Measurements from ENCODE around the gene MRPS31.

Gene MRPS31

DNA sequence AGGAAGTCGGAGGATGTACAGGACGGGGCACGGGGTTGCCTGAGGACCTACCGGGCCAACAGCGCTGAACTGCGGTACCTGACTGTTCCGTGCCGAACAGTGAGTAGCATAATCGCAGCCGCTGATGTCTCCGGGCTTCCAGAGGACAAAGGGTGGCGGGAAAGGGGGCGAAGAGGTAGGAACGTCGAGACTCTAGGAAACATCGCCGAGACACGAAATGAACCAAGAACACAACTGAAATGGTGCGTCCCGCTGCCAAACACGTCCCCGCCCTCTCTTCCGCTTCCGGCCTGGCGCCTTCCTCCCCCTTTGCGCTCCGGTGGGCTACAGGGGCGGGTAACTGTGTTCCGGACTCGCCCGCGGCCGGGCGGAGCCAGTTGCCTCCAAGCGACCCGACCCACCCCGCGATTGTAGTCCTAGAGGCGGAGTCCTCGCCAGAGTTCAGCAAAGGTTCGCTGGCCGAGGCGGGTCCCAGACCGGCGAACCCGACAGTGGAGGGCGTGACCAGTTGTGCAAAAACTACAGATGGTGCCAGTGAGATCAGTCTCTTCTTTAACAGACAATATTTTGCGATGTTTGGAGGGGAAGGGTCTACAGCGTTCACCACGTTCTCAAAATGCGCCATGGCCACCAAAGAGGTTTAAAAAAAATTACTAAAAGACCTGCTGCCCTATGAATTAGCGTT, at the start of gene MRPS31:
MRPS31 (minus strand) TSS at position 257 of the 685 bp plus-strand sequence; CDS start at position 203, 54 bp downstream.
- DNase-seq (ENCODE audit: low read depth in 2 of 2): peak; percentile 89 to 92

DNA sequence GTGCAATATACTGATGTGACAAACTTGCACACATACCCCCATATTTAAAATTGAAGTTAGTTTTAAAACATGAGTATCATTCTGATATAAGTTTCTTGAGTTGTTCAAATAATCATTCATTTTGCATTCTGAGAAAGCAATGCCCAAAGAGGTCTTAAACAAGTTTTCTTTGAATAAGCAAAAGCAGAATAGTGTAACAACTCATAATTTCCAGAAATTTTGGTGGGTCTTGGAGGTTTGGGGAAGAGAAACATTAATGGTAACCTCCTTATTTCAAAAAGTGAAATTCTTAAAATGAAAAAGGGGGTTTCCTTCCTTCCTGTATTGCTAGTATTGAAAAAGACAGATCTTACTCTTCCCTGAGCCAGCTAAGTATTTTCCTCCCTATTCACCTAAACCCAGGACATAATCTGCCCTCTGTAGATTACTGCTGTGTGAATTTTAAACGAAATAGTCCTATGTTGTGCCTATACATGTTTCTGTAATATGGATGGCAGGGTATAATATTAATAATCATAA, 48.9 kb upstream of the MRPS31 start:
- no peak for DNase-seq (ENCODE audit: low read depth in 2 of 2)

DNA sequence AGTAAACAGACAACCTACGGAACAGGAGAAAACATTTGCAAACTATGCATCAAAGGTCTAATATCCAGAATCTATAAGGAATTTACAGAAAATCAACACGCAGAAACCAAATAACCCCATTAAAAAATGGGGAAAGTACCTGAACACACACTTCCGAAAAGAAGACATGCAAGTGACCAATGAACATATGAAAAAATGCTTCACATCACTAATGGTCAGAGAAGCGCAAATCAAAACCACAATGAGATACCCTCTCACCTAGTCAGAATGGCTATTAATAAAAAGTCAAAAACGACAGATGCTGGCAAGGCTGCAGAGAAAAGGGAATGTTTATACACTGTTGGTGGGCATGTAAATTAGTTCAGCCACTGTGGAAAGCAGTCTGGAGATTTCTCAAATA, 47.9 kb upstream of the MRPS31 start:
- DNase-seq (ENCODE audit: low read depth in 2 of 2): no peak

DNA sequence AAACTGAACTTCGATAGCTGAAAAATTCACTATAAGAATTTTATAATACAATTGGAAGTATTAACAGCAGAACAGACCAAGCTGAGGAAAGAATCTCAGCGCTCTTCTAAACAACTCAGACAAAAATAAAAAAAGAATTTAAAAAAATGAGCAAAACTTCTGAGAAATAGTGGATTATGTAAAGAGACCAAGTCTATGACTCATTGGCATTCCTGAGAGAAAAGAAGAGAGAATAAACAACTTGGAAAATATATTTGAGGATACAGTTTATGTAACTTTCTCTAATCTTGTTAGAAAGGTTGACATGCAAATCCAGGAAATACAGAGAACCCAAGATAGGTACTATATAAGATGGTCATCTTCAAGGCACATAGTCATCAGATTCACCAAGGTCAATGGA, 43.8 kb upstream of the MRPS31 start:
- DNase-seq (ENCODE audit: low read depth in 2 of 2): no peak

DNA sequence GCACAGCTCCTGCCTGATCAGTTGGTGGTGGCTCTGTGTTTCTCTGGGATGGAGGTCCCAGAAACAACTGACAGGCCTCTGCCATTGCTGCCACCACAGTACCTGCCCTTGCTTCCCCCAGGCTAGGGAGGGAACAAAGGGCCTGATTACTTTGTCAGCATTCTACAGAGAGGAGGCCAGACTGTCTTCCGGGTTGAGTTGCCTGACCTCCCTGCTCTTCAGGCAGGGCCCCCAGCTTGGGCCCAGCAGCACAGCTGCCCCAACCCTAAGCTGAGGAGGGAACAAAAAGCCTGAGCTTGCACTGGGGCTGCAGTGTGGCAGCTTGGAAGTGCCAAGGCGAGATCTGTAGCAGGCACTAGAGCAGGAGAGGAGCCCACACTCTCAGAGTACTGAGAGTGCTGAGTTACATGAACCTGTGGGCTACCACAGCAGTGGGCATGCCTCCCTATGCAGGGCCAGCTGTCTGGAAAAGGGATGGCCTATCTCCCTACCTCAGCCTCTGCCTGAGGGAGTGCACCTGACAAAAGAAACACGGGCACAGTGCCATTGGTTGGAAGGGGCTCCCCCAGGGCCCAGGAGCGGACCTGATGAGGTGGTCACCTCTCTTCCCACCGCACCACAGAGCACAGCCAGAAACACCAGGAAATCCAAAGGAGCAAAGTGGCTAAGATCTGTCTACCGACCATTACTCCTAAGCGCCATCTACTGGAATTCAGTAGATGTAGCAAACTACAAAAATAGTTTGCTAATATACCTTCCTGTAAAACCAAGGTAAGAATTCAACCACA, 42.9 kb upstream of the MRPS31 start:
- no peak for DNase-seq (ENCODE audit: low read depth in 2 of 2)

DNA sequence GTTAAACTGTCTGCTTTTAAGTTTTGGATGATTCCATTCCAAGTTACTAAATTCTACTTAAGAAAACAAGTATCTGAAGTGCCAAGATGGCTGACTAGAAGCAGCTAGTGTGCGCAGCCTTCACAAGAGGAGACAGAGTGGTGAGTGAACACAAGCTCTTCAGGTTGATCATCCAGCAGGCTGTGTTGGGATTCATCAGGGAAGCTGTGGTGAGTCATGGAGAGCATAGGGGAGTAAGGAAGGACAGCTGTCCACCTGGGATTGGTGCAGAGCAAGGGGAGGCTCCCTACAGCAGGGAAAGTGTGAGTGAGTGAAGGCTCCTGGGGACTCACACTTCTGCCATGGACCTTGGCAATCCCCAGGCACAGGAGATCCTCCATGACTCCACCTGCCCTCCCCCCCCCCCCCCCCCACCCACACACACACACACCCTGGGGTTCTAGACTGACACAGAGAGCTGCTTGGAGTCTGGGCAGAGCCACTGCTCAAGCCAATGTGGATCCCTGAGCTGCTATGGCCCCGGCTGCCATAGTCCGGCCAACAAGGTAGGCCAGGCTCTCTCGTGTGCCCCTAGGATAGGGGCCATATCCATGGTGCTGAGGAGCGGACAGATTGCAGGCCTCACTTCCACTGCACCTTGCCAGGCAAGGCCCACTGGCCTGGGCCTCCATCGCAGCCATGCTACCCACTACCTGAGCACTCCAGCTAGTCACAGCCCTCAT, 41.9 kb upstream of the MRPS31 start:
- DNase-seq (ENCODE audit: low read depth in 2 of 2): no peak

DNA sequence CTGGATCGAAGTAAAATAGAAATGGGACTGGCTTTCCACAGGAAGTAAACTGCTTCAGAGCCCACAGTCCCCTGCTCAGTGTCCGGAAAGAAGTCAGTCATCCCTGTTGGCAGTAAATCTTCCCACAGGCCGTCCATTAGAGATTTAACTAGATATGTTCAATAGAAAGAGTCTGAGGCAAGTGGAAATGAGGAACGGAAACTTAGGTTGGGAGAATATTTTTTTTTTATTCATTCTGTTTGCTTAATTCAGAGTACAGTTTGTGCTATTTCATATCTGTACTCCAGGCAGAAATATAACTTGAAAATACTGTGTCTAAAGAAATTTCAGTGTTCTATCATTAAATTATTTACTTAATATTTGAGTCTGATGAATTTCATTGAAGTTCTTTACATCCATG, 41.1 kb upstream of the MRPS31 start:
- no peak for DNase-seq (ENCODE audit: low read depth in 2 of 2)

DNA sequence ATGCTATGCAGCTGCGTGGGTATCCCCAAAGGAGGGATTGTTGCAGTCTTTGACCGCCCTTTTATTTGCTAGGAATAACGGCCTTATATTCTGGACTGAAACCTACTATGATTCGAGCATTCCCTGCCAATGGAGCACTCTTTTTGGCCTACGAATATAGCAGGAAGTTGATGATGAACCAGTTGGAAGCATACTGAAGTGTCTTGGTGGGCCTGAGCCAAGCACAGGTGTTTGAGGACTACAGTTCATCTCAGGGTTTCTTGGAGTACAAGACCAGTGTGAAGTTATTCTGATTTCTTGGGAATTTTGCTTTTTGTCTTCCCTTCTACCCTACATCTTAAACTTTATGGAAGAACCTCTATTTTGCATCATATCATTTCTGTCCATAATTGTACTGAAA, 38.5 kb upstream of the MRPS31 start:
- no peak for DNase-seq (ENCODE audit: low read depth in 2 of 2)

DNA sequence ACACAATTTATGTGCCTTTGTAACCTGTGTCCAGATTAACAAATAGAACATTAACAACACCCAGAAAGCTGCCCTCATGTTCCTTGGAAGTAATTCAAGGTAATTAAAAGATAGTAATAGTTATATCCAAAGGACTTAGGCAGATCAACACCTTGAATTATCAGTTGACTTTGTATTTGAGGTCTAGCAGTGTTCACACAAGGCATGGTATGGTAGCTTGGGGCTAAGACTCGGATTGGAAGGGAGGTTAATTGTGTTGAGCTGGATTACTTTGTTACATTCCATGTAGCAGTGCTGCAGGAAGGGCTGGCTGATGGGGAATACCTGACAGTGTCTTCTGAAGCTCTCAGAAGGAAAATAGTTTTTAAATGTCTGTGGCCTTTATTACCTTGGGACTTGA, 35.3 kb upstream of the MRPS31 start:
- no peak for DNase-seq (ENCODE audit: low read depth in 2 of 2)

DNA sequence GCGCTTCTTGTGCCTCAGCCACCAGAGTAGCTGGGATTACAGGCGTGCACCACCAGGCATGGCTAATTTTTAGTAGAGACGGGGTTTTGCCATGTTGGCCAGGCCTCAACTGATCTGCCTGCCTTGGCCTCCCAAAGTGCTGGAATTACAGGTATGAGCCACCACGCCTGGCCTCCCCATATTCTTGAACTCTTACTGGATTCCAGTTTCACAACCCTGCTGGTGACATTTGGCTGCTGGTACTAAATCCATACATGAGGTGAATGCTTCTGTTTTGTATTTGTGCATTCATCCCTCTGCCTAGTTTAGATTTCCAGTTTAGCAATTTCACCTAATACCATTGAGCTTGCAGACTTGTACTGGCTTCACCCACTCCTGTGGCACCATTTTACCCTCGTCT, 32.3 kb upstream of the MRPS31 start:
- no peak for DNase-seq (ENCODE audit: low read depth in 2 of 2)

DNA sequence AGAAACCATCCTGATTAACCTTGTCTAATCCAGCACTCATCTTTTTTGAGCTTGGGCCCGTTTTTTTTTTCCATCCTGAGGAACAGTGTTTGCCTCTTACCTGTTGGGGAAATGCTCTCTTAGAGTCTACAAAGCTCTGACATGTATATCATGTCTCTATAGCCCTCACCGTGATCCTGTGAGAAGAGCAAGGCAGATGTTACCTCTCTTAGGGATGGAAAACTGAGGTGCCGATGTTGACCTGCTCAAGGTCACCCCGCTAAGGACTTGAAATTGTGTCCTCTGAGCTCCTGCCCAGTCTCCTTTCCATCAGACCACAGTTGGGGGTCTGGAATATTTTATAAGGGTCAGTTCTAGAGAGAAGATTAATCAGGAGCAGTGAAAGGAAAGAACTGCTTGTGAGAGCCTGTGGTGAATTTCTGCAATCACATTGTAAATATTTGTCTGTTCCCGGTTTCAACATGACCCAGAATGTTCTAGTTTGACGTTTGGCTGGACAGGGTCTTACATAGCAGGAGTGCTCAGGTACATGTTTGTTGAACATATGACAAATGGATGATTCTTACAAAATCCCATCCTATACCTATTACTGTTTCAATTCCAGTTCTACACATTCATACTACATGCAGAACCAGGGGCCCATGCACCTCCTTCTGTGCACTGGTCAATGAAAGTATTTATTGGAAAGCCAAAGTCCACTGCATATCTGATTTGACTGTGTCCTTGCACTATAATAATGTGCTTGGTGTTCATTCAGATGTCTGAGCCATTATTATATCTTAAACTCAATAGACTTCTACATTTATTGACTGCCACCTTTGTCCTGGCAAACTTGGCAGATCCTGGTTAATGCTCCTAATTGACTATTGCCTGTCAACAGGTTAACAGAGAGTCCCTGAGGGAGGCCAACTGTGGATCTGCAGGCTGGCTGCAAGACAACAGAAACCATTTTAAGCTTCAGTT, 30.5 kb upstream of the MRPS31 start:
- no peak for DNase-seq (ENCODE audit: low read depth in 2 of 2)

DNA sequence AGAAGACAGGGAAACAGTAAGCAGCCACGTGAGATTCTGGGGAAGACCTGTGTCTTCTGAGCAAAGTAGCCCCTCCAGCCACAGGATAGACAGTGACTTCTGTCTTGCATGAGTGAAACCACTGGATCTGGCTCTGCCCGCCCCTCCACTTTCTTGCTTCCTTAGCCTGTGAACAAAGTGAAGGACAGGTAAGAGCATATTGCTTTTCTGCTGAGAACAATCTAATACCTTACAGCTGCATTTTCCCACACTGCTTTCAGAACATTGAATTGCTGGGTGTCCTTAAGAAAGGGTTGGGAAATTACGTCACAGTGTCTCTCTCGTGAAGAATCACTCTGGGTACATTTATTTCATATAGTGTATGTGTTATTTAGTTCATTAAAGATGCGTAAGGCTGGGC, 29.6 kb upstream of the MRPS31 start:
- DNase-seq (ENCODE audit: low read depth in 2 of 2): no peak

DNA sequence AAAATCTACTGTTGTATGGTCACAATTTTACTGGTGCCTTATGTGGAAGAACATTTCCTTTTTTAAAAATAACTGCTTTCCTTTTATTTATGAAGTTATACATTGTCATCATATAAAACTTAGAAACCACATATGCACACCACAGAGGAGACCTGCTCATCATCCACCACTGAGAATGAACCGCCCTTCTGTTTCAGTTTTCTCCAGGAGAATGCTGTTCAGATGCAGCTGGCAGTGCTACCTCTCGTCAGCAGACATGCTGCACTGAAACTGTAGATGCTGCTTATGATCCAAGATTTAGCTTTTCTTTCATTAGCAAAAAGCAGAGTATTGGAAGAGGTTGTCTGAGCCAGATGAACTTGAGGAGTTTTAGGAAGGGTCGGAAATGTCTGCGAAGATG, 28.5 kb upstream of the MRPS31 start:
- DNase-seq (ENCODE audit: low read depth in 2 of 2): no peak

DNA sequence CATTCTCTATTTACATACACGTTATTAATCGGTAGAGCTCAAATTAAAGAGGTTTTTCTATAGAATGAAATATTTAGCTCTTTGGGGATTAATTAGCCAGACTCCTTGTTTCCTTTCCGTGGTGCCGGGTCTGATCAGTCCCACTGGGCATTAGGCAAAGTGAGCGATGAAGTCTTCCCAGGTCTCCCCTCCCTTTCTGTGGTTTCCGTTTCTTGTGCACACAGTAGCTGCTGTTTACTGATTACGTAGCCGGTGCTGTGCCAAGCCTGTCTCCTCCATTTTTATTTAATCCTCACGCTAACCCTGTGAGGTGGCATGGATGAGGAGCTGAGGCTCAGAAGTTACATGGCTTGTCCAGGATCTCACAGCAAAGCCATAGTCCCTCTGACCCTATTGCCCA, 27.4 kb upstream of the MRPS31 start:
- no peak for DNase-seq (ENCODE audit: low read depth in 2 of 2)

DNA sequence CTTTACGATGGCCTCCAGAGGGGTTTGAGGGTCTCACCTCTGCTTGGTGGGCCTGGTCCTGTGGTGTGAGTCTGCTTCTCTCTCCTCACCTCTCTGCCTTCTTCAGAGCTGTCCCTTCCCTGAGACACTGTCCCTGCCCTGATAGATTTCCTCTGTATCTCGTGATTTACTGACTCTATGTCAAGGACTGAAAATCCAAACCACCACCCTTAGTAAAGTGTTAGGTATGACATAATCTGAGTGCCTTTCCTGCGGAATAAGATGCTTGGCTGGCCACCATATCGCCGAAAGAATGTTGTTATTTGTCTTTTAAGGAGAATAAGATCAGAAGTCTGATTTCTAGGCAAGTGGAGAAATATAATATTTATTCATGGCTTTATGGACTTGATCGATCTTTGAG, 25.7 kb upstream of the MRPS31 start:
- no peak for DNase-seq (ENCODE audit: low read depth in 2 of 2)

DNA sequence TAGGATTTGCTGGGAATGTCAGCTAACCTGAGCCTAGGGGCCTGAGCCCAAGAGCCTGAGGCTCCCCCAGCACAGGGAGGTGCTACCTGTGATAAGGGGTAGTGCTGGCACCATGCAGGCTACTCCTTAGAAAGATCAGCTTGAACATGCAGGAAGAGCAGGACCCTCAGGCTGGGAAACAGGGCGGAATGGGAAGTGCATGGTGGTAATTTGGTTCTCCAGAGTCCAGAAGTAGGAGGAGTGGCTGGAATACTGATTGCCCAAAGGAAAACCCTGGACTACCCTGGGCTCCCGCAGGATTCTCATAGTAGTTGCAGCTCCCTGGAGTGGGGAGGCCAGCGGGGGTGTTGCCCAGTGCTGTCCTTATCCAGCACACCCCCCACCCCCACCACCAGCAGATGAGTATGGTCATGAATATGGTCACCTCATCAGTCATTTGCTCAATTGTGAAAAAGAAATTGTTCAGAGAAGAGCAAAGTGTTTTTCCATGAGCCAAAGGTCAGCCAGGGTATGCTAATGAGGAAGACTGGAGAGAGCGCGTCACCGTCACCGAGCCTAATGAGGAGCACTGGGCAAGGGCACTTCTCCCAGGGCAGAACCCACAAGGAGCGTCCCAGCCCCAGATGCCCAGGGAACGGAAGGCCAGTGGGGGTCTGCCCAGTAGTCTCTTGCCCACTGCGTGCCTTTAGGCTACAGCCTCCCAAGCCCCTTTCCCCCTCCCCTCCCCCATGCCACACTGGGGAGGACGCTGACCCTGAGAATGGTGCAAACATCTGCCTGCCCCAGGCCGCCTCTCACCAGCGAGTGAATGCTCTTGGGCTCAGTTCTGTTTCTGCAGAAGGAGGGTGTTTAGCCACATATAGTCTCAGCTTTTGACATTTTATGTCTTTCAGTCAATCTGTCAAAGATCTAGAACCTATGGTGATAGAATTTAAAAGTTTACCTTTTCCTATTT, 23.7 kb upstream of the MRPS31 start:
- DNase-seq (ENCODE audit: low read depth in 2 of 2): no peak

DNA sequence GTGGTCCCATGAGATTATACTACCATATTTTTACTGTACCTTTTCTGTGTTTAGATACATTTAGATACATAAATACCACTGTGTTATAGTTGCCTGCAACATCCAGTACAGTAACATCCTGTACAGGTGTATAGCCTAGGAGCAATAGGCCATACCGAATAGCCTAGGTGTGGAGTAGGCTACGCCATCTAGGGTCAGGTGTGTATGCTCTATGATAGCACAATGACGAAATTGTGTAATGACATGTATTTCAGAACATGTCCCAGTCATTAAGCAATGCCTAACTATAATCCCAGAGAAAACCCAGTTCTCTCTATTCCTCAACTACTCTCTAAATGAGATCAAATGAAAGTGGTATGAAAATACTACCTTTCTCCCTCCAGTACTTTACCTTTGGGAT, 22.3 kb upstream of the MRPS31 start:
- DNase-seq (ENCODE audit: low read depth in 2 of 2): no peak

DNA sequence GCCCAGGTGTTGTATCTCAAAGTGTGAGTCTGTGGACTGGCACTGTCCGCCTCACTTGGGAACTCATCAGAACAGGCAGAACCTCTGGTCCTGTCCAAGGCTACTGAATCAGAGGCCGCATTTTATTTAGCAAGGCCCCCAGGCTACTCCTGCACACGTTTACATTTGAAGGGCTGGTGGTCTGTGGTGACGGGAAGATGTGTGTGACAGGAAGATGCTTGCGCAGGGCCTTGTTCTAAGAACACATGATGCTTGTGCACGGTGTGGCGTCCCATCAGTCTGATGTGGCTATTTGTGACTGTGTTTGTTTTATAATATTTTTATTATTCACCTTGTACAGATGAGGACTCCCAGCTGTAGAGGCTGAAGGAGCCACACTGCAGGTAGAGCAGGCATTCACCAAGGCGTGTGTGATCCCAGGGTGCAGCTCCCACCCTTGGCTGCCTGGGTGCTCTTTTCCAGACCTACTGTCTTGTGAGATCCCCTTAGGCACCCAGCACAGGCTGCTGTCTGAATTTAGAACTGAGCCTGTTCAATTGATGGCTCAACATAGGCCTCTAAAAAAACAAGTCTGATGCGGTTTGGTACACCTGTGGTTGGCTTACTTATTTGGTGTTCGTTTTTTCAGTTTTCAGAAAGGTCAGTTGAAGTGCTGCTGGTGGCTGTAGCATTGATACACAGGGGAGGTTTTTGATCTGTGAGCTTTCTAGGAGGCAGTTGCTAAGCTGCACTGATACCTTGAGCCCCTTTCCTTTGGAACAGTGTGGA, 21.5 kb upstream of the MRPS31 start:
- no peak for DNase-seq (ENCODE audit: low read depth in 2 of 2)

DNA sequence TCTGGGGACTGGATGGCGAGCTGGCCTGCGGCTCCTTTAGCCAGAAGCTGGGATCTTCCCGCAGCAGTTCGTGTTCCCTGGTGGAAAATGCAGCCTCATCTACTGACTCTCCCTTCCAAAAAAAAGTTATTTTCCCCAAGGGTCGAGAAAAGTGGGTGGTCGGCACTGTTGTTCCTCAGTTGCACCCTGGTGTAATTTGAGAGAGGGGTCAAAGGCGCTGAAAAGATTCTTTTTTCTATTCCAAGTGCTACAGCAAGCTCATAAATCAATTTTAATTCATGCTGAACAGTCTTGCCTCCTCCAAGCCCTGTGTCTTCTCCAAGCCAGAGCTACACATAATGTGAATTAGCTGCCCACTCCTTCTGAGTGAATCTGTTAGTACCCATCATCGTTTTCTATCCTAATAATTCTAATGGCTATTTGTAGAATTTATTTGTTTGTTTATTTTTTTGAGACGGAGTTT, 19.2 kb upstream of the MRPS31 start:
- DNase-seq (ENCODE audit: low read depth in 2 of 2): no peak
